G401 (cell line): ENCODE results near the gene FAM171A1. TPM values are rescaled to one million over a fixed set of nuclear protein-coding genes. Genes with fewer than 3 reads are reported as not detected.
A peak's percentile ranks its signal among the peaks of the same experiment; 100 is the strongest.

ENCODE experiments used
- DNase-seq: peaks from one replicate; pipeline ENCODE4 v3.0.0-alpha.2; 2015; ENCODE audit warnings: low spot score
- in situ Hi-C: cut with HindIII; loops from 2 replicates; pipeline ENCODE4 v1.10.0; 2016; ENCODE audit warnings: low sequenced_read_pairs, mixed read lengths
- total RNA-seq: library from RNA; depleted of rRNA; stranded (reverse); fragments of >200 nt; shearing (Covaris generic); gene quantifications from 2 replicates; pipeline ENCODE4 v1.2.3, GENCODE V29; 2014; rRNA removed

Gene FAM171A1
- total RNA-seq, 1 experiment from 2014 or later, result 2.6 TPM

DNA sequence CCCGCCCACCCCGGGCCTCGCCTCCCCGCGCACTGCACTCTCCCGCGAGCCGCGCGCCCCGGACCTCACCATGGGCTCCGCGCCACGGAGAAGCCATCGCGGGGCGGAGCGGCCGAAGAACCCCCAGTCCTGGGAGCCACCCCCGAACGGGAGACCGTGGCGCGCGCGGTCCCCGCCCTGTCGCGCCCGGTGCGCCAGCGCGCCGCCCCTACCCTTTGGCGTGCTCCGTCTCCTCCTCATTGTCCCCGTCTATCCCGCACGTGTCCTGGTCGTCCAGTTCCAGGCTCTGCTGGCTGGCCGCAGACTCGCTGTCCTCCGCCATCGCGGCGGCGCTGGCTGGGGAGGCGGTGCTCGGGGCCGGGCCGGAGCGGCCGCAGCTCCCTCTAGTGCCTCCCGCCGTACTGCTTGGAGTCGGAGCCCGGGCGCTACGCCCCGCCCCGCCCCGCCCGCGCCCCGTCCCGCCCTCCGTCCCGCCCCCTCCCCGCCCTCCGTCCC is 202.8 kb downstream of the FAM171A1 start, which contains the start of gene NMT2:
NMT2 (minus strand) TSS at position 403 of the 495 bp plus-strand sequence; CDS start at position 322, 81 bp downstream.
- DNase-seq, result no peak
- in situ Hi-C loops, result no loop called here

DNA sequence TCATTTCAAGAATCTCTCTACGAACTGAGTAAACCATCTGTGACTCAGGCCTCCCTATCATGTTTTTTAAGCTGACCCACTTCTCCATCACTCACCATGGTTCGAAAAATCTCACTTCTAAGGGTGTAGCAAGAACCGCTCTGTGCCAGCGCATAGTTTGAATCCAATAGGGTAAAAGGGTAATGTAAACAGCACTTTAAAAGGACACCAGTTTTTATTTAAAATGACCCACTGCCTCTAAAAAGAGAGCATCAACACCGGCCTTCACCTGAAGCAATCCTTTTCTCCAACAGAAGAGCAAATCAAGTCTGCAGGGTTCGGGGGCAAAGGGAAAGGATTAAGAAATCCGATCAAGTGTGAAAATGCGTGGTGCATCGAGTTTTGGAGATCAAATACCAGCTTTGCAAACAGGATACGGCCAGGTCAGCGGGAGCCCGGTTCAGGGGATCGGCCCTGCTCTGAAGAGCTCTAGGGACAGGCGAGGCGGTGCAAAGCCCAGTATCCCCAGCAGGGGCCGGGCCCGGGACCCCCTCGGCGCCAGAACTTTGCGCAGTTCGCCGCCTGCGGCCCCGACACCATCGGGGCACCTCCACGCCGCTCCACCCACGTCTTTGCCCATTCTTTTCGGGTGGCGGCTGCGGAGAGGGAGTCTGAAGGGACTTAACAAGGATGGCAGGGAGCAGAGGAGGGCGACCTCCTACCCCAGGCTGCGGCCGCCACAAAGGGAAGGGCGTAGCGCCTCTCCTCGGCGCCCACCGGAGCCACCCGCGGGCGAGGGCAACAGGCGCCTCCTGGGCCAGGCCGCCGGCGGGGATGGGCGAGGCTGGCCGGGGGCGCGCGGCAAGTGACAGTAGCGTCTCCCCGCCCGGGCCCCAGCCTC is 203.4 kb downstream of the FAM171A1 start:
- DNase-seq, result peak; percentile 53
- in situ Hi-C loops, result no loop called here

DNA sequence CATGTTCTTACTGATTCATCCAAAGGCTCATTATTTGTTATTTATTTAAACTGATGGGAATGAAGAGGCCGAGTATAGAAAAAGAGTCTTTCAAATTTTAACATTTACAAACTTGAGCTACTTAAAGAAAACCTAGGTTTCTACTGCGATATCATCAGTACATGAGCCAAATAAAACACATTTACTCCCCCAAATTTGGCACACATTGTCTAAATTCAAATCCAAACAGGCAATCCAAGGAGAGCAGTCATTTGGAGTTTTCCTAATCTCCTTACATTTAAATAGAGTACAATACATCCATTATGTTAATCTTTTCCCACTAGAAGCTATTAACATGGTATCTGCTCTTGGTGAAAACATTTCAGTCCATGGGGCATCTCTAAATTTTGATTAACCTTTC is 204.8 kb downstream of the FAM171A1 start:
- DNase-seq, result peak; percentile 39
- in situ Hi-C loops, result no loop called here

DNA sequence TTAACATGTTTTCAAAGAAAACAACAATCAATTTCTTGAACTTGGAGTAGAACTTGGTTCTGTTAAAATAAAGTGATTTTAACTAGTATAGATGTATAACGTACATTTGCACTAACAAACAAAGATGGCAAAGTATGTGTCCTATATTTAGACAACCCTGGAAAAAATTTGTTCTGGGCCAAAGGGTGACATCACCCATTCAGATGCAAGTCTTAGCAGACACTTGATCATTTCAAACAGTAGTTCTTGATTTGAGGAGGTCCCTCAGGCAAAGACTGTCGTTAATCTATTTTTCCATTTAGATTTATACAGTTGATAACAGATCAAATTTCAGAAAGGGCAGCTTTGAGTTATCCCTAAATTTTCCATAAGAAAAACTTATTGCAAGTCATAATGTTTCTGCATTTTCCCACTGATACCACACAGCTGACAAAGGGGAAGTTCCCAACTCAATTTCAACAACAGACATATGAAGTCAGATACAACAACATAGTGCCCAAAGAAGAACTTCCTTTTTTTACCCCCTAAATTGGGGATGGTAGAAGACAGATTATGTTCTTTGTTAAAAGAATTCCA is 207.7 kb downstream of the FAM171A1 start:
- in situ Hi-C loops, result no loop called here
- DNase-seq, result no peak

Other genes with a start within 250 kb of the FAM171A1 start
- 11.7 and 17.9 TPM in 2 replicates for gene NMT2, start 202.6 kb downstream of the FAM171A1 start, total RNA-seq